Endodermal cell (in vitro differentiated cells): ENCODE data around the gene MBP. TPM values are rescaled to one million over a fixed set of nuclear protein-coding genes. Genes with fewer than 3 reads are reported as not detected.

ENCODE experiments used
- DNase-seq: peaks from one replicate; pipeline ENCODE4 v3.0.0-alpha.2; 2017
- H3K27ac ChIP-seq: 2 replicates; pipeline ENCODE4 v1.5.1; 2013; ENCODE audit warnings: mild to moderate bottlenecking, low read depth, low read length, moderate library complexity
- H3K27me3 ChIP-seq: 2 replicates; pipeline ENCODE4 v1.6.1; 2013; ENCODE audit warnings: mild to moderate bottlenecking, low read length, moderate library complexity; ENCODE audit not compliant: insufficient read depth, control insufficient read depth, poor library complexity, severe bottlenecking
- H3K36me3 ChIP-seq: 2 replicates; pipeline ENCODE4 v1.7.0; 2013; ENCODE audit warnings: mild to moderate bottlenecking, low read length, moderate library complexity; ENCODE audit not compliant: control insufficient read depth, insufficient read depth
- H3K4me1 ChIP-seq: one replicate; pipeline ENCODE4 v1.7.0; 2013; ENCODE audit warnings: low read length; ENCODE audit not compliant: control insufficient read depth, insufficient read depth
- H3K4me3 ChIP-seq: 2 replicates; pipeline ENCODE4 v1.5.1; 2013; ENCODE audit warnings: mild to moderate bottlenecking, low read length, moderate library complexity
- H3K9ac ChIP-seq: 2 replicates; pipeline ENCODE4 v1.6.1; 2013; ENCODE audit warnings: mild to moderate bottlenecking, low read length, moderate library complexity; ENCODE audit not compliant: poor library complexity, severe bottlenecking; ENCODE audit errors: extremely low read depth
- H3K9me3 ChIP-seq: 2 replicates; pipeline ENCODE4 v1.6.1; 2013; ENCODE audit warnings: mild to moderate bottlenecking, low read length, moderate library complexity; ENCODE audit not compliant: control insufficient read depth
- H3K27ac Mint-ChIP-seq: 2 replicates; pipeline ENCODE4 v1.8.0; 2020; ENCODE audit warnings: mixed read lengths
- H3K27me3 Mint-ChIP-seq: 2 replicates; pipeline ENCODE4 v1.8.0; 2021; ENCODE audit warnings: mild to moderate bottlenecking, mixed read lengths; ENCODE audit not compliant: insufficient read depth
- H3K36me3 Mint-ChIP-seq: 2 replicates; pipeline ENCODE4 v1.8.0; 2020; ENCODE audit warnings: low read depth, mixed read lengths
- H3K4me1 Mint-ChIP-seq: 2 replicates; pipeline ENCODE4 v1.8.0; 2020; ENCODE audit warnings: mixed read lengths
- H3K4me3 Mint-ChIP-seq: 2 replicates; pipeline ENCODE4 v1.8.0; 2020; ENCODE audit warnings: mild to moderate bottlenecking, moderate library complexity, mixed read lengths
- H3K9me3 Mint-ChIP-seq: 2 replicates; pipeline ENCODE4 v1.8.0; 2020; ENCODE audit warnings: mild to moderate bottlenecking, mixed read lengths
- CTCF ChIP-seq: fragments of 200-600 bp; sonication (generic); conservative IDR thresholded peaks from 2 replicates; pipeline ENCODE4 v1.5.0; 2021; ENCODE audit warnings: antibody characterized with exemption, mild to moderate bottlenecking
- WGBS, 2 experiments: methylation state at CpG; one replicate each; pipeline versions ENCODE4 v1.1.5 to v1.1.7; 2013; ENCODE audit warnings: missing lambda C conversion rate in 2 of 2, mixed read lengths in 1 of 2; ENCODE audit not compliant: insufficient coverage in 1 of 2, insufficient read length in 1 of 2; 5-methylcytosine and 5-hydroxymethylcytosine counted together
- total RNA-seq, 2 donors: library from RNA; stranded (reverse); fragmentation: NEBNext Ultra II Directional in 1 of 2; extraction: Animal tissue kit (Norgen Biotek cat#: 25700) in 1 of 2; gene quantifications; 2 replicates in 1 of 2; 3 replicates in 1 of 2; pipeline ENCODE4 v1.2.1, GENCODE V29; 2021

MBP gene
- total RNA-seq, 2 donors from 2014 or later = 16.3 to 19.0 TPM

GRCh38 chr18:77032181-77032701 is 100.3 kb downstream of the MBP start:
- Histone ChIP-seq H3K9ac (no peak overlapping the region), H3K36me3 (no peaks in the 10 kb centered on the region), H3K4me1 (no peaks in the 10 kb centered on the region), H3K27me3 (no peaks in the 10 kb centered on the region), H3K4me3 (no peak overlapping the region), H3K27ac (no peak overlapping the region), H3K9me3 (peaks cover 5% of the 10 kb centered on the region)
- peaks cover 11% of the 10 kb centered on the region for H3K9me3 Mint-ChIP-seq
- no peaks in the 10 kb centered on the region for H3K27me3 Mint-ChIP-seq
- no peak for TF ChIP-seq CTCF
- H3K4me3 Mint-ChIP-seq = no peak overlapping the region
- DNase-seq = no peak
- 86 to 94% methylated on average over 15 to 19 of the region's 19 CpGs for WGBS, 2 experiments
- no peak overlapping the region for H3K27ac Mint-ChIP-seq
- peaks cover 21% of the 10 kb centered on the region for H3K36me3 Mint-ChIP-seq
- H3K4me1 Mint-ChIP-seq = no peaks in the 10 kb centered on the region

- Histone ChIP-seq H3K27me3 (no peaks in the 10 kb centered on the region), H3K9me3 (peaks cover 5% of the 10 kb centered on the region), H3K4me3 (no peak overlapping the region), H3K9ac (no peak overlapping the region), H3K36me3 (no peaks in the 10 kb centered on the region), H3K27ac (no peak overlapping the region), H3K4me1 (no peaks in the 10 kb centered on the region)
- 92 to 94% methylated on average over 3 to 9 of the region's 9 CpGs for WGBS, 2 experiments
- no peak for TF ChIP-seq CTCF
- peaks cover 19% of the 10 kb centered on the region for H3K36me3 Mint-ChIP-seq
- peaks cover 12% of the 10 kb centered on the region for H3K9me3 Mint-ChIP-seq
- no peaks in the 10 kb centered on the region for H3K27me3 Mint-ChIP-seq
- no peak for DNase-seq
- H3K4me1 Mint-ChIP-seq = no peaks in the 10 kb centered on the region
- H3K4me3 Mint-ChIP-seq = no peak overlapping the region
- no peak overlapping the region for H3K27ac Mint-ChIP-seq
These were observed 100.9 kb downstream of the MBP start for GRCh38 chr18:77031662-77032061.

GRCh38 chr18:77030201-77030600 is 102.4 kb downstream of the MBP start:
- 93 to 94% methylated on average over 7 of the region's 7 CpGs for WGBS, 2 experiments
- Mint-ChIP-seq H3K4me1 (no peaks in the 10 kb centered on the region), H3K9me3 (peaks cover 12% of the 10 kb centered on the region), H3K27ac (no peak overlapping the region), H3K4me3 (no peak overlapping the region), H3K27me3 (no peaks in the 10 kb centered on the region), H3K36me3 (peaks cover 17% of the 10 kb centered on the region)
- Histone ChIP-seq H3K36me3 (no peaks in the 10 kb centered on the region), H3K4me3 (no peak overlapping the region), H3K27ac (no peak overlapping the region), H3K27me3 (no peaks in the 10 kb centered on the region), H3K4me1 (no peaks in the 10 kb centered on the region), H3K9me3 (peaks cover 5% of the 10 kb centered on the region), H3K9ac (no peak overlapping the region)
- no peak for TF ChIP-seq CTCF
- DNase-seq = no peak
